Measurements from ENCODE around the gene RAG1. TPM values are rescaled to one million over a fixed set of nuclear protein-coding genes. Genes with fewer than 3 reads are reported as not detected.
A peak's percentile ranks its signal among the peaks of the same experiment; 100 is the strongest.

The RAG1 gene
- total RNA-seq, 2 donors from 2014 or later, result 0.91 to 1.4 TPM

GRCh38 chr11:36622431-36623136 is 54.8 kb downstream of the RAG1 start:
- intact Hi-C loops (cut with DNase I), result loop anchor here (5.0 kb wide), 1 partner anchor 60 kb away; no protein-coding TSS in a partner anchor
- no peaks in the 10 kb centered on the region for H3K27me3 ChIP-seq (replicated peaks; ENCODE audit: insufficient read depth)
- H3K27ac ChIP-seq, result no peak overlapping the region
- WGBS, result 63% methylated on average over 3 of the region's 3 CpGs
- no peaks in the 10 kb centered on the region for H3K4me1 ChIP-seq (replicated peaks)
- H3K36me3 ChIP-seq, result no peaks in the 10 kb centered on the region
- H3K9me3 ChIP-seq, result no peaks in the 10 kb centered on the region
- DNase-seq (ENCODE audit: low spot score), result no peak
- TF ChIP-seq CTCF (IDR thresholded peaks at IDR 0.05) (peak in 3 of 4 experiments; percentile 20 to 39 (median 37)), POLR2A (IDR thresholded peaks at IDR 0.05) (no peak)
- no peak overlapping the region for H3K4me3 ChIP-seq

- 68% methylated on average over 5 of the region's 5 CpGs for WGBS
- Histone ChIP-seq H3K36me3 (no peaks in the 10 kb centered on the region), H3K4me1 (replicated peaks) (no peaks in the 10 kb centered on the region), H3K4me3 (no peak overlapping the region), H3K27ac (no peak overlapping the region), H3K27me3 (replicated peaks; ENCODE audit: insufficient read depth) (no peaks in the 10 kb centered on the region), H3K9me3 (no peaks in the 10 kb centered on the region)
- DNase-seq (ENCODE audit: low spot score), result no peak
- intact Hi-C loops (cut with DNase I), result loop anchor here (5.0 kb wide), 1 partner anchor 61 kb away; no protein-coding TSS in a partner anchor
- TF ChIP-seq CTCF (IDR thresholded peaks at IDR 0.05), result no peak
- TF ChIP-seq POLR2AphosphoS5 (IDR thresholded peaks at IDR 0.05), result no peak
- TF ChIP-seq POLR2A (IDR thresholded peaks at IDR 0.05), result no peak
Observed at GRCh38 chr11:36623494-36623893, 55.7 kb downstream of the RAG1 start.

- Histone ChIP-seq H3K4me3 (no peak overlapping the region), H3K4me1 (replicated peaks) (no peaks in the 10 kb centered on the region), H3K36me3 (no peaks in the 10 kb centered on the region), H3K27ac (no peak overlapping the region), H3K27me3 (replicated peaks; ENCODE audit: insufficient read depth) (no peaks in the 10 kb centered on the region), H3K9me3 (no peaks in the 10 kb centered on the region)
- WGBS, result 86% methylated on average over 1 of the region's 1 CpG
- DNase-seq (ENCODE audit: low spot score), result no peak
- TF ChIP-seq POLR2AphosphoS5 (IDR thresholded peaks at IDR 0.05), result no peak
- no peak for TF ChIP-seq CTCF (IDR thresholded peaks at IDR 0.05)
- no peak for TF ChIP-seq POLR2A (IDR thresholded peaks at IDR 0.05)
- intact Hi-C loops (cut with DNase I), result no loop called here
Observed at GRCh38 chr11:36627006-36627405, 59.2 kb downstream of the RAG1 start.

- no peak overlapping the region for H3K4me3 ChIP-seq
- no peak overlapping the region for H3K27ac ChIP-seq
- H3K9me3 ChIP-seq, result no peaks in the 10 kb centered on the region
- no peaks in the 10 kb centered on the region for H3K4me1 ChIP-seq (replicated peaks)
- no peak for TF ChIP-seq CTCF (IDR thresholded peaks at IDR 0.05)
- no peak for TF ChIP-seq POLR2AphosphoS5 (IDR thresholded peaks at IDR 0.05)
- H3K27me3 ChIP-seq (replicated peaks; ENCODE audit: insufficient read depth), result no peaks in the 10 kb centered on the region
- 82% methylated on average over 2 of the region's 2 CpGs for WGBS
- intact Hi-C loops (cut with DNase I), result no loop called here
- no peak for DNase-seq (ENCODE audit: low spot score)
- H3K36me3 ChIP-seq, result no peaks in the 10 kb centered on the region
Observed at GRCh38 chr11:36627471-36627870, 59.7 kb downstream of the RAG1 start.

GRCh38 chr11:36628141-36628540 is 60.3 kb downstream of the RAG1 start:
- DNase-seq (ENCODE audit: low spot score), result no peak
- Histone ChIP-seq H3K9me3 (no peaks in the 10 kb centered on the region), H3K36me3 (no peaks in the 10 kb centered on the region), H3K27me3 (replicated peaks; ENCODE audit: insufficient read depth) (no peaks in the 10 kb centered on the region), H3K27ac (no peak overlapping the region), H3K4me1 (replicated peaks) (no peaks in the 10 kb centered on the region), H3K4me3 (no peak overlapping the region)
- WGBS, result 95% methylated on average over 5 of the region's 5 CpGs
- intact Hi-C loops (cut with DNase I), result no loop called here
- no peak for TF ChIP-seq CTCF (IDR thresholded peaks at IDR 0.05)
- TF ChIP-seq POLR2A (IDR thresholded peaks at IDR 0.05), result no peak
- no peak for TF ChIP-seq POLR2AphosphoS5 (IDR thresholded peaks at IDR 0.05)
